Measurements from ENCODE around the gene TLE3.

TLE3 gene

DNA sequence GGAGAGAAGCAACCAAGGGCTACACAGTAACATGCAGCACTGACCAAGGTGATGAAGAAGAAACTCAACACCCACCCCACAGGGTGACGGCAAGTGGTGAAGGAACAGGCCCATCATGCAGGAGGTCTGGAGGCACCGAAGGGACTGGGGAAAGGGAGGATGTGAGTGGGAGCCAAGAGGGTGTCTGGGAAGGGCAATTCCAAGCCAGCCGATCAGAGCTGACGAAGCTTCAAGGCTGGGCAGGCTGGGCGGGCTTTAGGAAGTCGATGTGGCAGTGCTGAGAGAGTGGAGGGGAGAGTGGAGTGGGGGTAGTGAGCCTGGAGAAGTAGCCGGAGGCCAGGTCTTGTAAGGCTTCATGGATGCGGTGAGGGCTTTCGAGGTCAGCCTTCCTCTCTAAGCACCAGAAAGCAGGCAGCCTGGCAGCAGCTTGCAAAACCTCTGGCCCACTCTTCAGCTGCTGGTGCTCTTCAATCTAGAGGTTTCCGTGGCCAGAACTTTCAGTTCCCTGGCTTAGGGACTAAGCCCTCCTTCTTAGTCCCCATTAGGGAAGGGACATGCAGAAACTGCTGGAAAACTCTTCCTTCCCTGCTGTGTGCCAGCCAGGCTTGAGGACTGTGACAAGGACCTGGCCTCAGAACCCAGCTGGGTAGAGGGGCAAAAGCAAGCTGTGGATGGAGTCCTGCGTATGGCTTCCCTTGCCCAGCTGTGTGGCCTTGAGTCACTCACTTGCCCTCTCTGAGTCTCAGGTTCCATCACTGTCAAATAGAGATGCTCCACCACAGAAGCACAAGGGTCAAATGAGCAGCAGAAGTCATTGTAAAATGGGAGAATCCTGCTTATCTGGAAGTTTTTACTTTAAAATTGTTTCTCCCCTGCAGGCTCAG lies 72.1 kb downstream of the TLE3 start:
- DNase-seq (ENCODE audit: extremely low read depth, insufficient read length): no peak
- H3K4me3 ChIP-seq (replicated peaks; ENCODE audit: low read depth, low read length): no peak overlapping the region
- no peaks in the 10 kb centered on the region for H3K36me3 ChIP-seq (ENCODE audit: control insufficient read depth, insufficient read depth, low read length)
- TF ChIP-seq, protein P1, sequence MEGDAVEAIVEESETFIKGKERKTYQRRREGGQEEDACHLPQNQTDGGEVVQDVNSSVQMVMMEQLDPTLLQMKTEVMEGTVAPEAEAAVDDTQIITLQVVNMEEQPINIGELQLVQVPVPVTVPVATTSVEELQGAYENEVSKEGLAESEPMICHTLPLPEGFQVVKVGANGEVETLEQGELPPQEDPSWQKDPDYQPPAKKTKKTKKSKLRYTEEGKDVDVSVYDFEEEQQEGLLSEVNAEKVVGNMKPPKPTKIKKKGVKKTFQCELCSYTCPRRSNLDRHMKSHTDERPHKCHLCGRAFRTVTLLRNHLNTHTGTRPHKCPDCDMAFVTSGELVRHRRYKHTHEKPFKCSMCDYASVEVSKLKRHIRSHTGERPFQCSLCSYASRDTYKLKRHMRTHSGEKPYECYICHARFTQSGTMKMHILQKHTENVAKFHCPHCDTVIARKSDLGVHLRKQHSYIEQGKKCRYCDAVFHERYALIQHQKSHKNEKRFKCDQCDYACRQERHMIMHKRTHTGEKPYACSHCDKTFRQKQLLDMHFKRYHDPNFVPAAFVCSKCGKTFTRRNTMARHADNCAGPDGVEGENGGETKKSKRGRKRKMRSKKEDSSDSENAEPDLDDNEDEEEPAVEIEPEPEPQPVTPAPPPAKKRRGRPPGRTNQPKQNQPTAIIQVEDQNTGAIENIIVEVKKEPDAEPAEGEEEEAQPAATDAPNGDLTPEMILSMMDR (IDR thresholded peaks at IDR 0.05; ENCODE audit: insufficient read depth, low read length, poor library complexity, severe bottlenecking): no peak
- no peaks in the 10 kb centered on the region for H3K27me3 ChIP-seq (replicated peaks; ENCODE audit: control insufficient read depth, insufficient read depth, low read length)

DNA sequence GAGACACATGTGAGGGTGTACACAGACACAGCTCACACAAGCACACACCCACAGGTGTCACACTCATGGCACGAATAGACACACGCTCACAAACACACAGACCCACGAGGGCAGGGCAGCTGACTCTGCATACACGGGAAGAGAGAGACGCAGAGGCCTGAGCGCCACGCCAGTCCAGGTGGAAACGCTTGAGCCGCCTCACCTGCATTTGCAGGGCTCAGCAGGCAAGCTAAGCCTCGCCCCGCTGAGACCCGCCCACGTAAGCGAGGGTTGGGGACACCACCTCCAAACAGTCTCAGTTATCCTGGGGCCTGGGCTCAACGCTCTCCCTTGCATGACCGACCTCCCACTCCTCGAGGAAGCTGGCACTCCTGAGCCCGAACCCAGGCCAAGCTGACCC lies 73.2 kb downstream of the TLE3 start:
- DNase-seq (ENCODE audit: extremely low read depth, insufficient read length): no peak
- Histone ChIP-seq H3K27me3 (replicated peaks; ENCODE audit: control insufficient read depth, insufficient read depth, low read length) (no peaks in the 10 kb centered on the region), H3K4me3 (replicated peaks; ENCODE audit: low read depth, low read length) (no peak overlapping the region), H3K36me3 (ENCODE audit: control insufficient read depth, insufficient read depth, low read length) (no peaks in the 10 kb centered on the region)
- TF ChIP-seq, protein P1 (IDR thresholded peaks at IDR 0.05; ENCODE audit: insufficient read depth, low read length, poor library complexity, severe bottlenecking): no peak

DNA sequence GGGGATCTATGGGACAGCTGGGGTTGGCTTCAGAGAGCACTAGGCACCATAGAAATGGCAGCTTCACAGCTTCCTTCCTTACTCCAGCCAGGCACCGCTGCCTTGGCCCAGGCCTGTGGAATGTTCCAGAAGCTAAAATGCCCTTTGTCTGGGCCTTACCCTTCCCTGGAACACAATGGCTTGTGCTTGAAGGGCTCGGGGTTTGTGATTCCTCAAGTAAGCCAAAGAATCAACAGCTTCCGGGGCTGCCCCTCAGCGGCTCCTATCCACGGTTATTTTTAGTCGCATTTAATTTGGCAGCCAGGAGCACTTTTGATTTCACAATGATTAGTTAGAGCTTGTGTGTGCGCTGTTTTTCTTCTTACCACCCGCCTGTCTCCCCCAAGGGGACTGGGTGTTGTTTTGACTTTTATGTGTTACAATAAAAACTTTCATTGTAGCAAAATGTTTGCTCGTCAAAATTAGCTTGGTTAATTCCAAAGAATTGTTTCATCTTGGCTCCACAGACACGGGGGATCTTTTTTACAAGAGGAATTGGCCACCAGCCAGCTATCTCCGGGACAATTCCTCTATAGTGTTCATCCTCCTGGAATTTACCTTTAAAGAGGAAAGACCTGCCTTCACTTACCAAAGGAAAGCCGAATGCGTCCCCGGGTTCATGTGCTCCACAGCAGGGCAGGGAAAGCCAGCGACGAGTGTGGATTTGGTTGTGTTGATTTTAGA lies 73.8 kb downstream of the TLE3 start:
- TF ChIP-seq, protein P1 (IDR thresholded peaks at IDR 0.05; ENCODE audit: insufficient read depth, low read length, poor library complexity, severe bottlenecking): no peak
- H3K36me3 ChIP-seq (ENCODE audit: control insufficient read depth, insufficient read depth, low read length): no peaks in the 10 kb centered on the region
- H3K4me3 ChIP-seq (replicated peaks; ENCODE audit: low read depth, low read length): no peak overlapping the region
- no peaks in the 10 kb centered on the region for H3K27me3 ChIP-seq (replicated peaks; ENCODE audit: control insufficient read depth, insufficient read depth, low read length)
- DNase-seq (ENCODE audit: extremely low read depth, insufficient read length): no peak

DNA sequence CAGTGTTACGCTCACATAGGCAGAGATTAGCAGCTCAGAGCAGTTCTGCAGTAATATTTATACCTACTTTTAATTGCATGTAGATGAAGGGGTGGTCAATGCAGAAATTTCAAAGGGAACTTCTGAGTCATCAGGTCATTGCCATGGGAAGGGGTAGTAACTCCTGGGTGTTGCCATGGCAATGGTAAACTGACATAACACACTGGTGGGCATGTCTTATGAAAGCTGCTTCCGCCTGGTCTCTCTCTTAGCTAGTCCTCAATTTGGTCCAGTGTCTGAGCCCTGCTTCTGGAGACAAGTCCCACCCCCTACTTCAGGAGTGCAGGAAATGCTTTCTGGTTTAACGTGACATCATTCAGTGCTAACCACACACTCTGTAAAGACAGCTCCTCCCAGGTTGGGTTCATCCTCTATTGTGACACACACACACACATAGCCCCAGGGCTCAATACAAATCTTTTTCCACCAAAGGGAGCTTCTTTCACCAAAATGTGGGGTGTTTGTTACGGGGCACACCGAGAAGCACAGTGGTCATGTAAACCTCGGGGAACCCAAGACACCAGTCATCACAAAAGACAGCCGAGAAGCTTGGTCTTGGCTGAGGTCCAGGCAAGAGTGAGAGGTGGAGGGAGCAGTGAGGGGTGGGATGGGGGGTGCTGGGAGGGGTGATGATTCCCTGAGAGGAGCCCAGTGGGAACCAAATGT lies 74.5 kb downstream of the TLE3 start:
- Histone ChIP-seq H3K4me3 (replicated peaks; ENCODE audit: low read depth, low read length) (no peak overlapping the region), H3K36me3 (ENCODE audit: control insufficient read depth, insufficient read depth, low read length) (no peaks in the 10 kb centered on the region), H3K27me3 (replicated peaks; ENCODE audit: control insufficient read depth, insufficient read depth, low read length) (no peaks in the 10 kb centered on the region)
- peak; percentile 56 for DNase-seq (ENCODE audit: extremely low read depth, insufficient read length)
- TF ChIP-seq, protein P1 (IDR thresholded peaks at IDR 0.05; ENCODE audit: insufficient read depth, low read length, poor library complexity, severe bottlenecking): no peak

DNA sequence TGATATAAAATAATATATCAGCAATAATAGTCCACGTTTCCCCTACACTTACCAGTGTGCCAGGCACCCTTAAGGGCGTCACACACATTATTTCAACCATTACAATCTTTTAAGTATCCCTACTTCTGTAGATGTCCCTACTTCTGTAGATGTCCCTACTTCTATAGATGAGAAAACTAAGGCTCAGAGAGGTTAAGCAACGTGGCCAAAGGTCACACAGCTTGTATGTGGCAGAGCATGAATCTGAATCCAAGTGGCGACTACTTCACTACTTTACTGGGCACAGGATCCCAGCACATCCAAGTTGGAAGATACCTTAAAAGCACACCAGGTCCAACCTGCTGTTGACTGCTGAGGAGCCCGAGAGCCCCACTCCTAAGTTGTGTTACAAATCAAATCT lies 77.5 kb downstream of the TLE3 start:
- no peaks in the 10 kb centered on the region for H3K27me3 ChIP-seq (replicated peaks; ENCODE audit: control insufficient read depth, insufficient read depth, low read length)
- DNase-seq (ENCODE audit: extremely low read depth, insufficient read length): no peak
- no peaks in the 10 kb centered on the region for H3K36me3 ChIP-seq (ENCODE audit: control insufficient read depth, insufficient read depth, low read length)
- no peak overlapping the region for H3K4me3 ChIP-seq (replicated peaks; ENCODE audit: low read depth, low read length)
- TF ChIP-seq, protein P1 (IDR thresholded peaks at IDR 0.05; ENCODE audit: insufficient read depth, low read length, poor library complexity, severe bottlenecking): no peak
